Subcutaneous adipose tissue (tissue), 4 donors: ENCODE data around the gene RANBP2. TPM values are rescaled to one million over a fixed set of nuclear protein-coding genes. Genes with fewer than 3 reads are reported as not detected.

ENCODE experiments used
- small RNA-seq: library from RNA; depleted of rRNA; stranded (forward); fragments of <200 nt; gene quantifications from one replicate; pipeline ENCODE3, GENCODE V24; 2016
- total RNA-seq, 4 donors: library from RNA; depleted of rRNA; stranded (reverse); fragments of >200 nt; gene quantifications; one replicate each; pipeline ENCODE4 v1.1.0, GENCODE V29; 2016

Gene RANBP2
- total RNA-seq, 4 donors from 2014 or later, result 55.4 to 101 (median 76.1) TPM

Small RNA genes within 50 kb of the gene (small RNA-seq; reads per million reads assigned to genes)
- gene AC010095.1, result not detected

Other genes with a start within 250 kb of the RANBP2 start
- 100 to 1,000 TPM in 3 of 4 donors, 10 to 100 TPM in 1; 79.7 to 172 (median 115) TPM for gene LIMS1, start 185.0 kb upstream of the RANBP2 start, total RNA-seq
- 1 to 10 TPM; 1.9 to 4.6 (median 2.9) TPM for gene CCDC138, start 67.3 kb downstream of the RANBP2 start, total RNA-seq